NCI-H128 (cell line): Measurements from ENCODE around the gene CCL4L2.
"Not testable (repeated sequence)": the region's sequence is repeated elsewhere in the genome, so short reads cannot be mapped to it uniquely, and the experiment has no call there.

Source experiments
- DNase-seq: peaks from one replicate; lab custom pipeline; 2025; ENCODE audit not compliant: unreplicated experiment; lab: John Stamatoyannopoulos, UW

Gene CCL4L2

GRCh38 chr17:36210439-36211211 lies at the start of gene CCL4L2:
Gene CCL4L2 (plus strand): TSS chr17:36211063.
- DNase-seq: not testable (repeated sequence)

- DNase-seq: not testable (repeated sequence)
These were observed 42.0 kb upstream of the CCL4L2 start for GRCh38 chr17:36168836-36169235.

- DNase-seq: not testable (repeated sequence)
These were observed 34.3 kb upstream of the CCL4L2 start, which contains the start of gene TBC1D3B for GRCh38 chr17:36176536-36176935. Gene TBC1D3B (minus strand): TSS chr17:36176636. CDS start chr17:36175050, 1,586 bp downstream.

GRCh38 chr17:36181446-36182175 lies 29.3 kb upstream of the CCL4L2 start:
- not testable (repeated sequence) for DNase-seq

- no peak for DNase-seq
These were observed 28.5 kb upstream of the CCL4L2 start for GRCh38 chr17:36182176-36183000.

GRCh38 chr17:36183001-36183971 lies 27.6 kb upstream of the CCL4L2 start:
- DNase-seq: no peak

- DNase-seq: no peak
These were observed 26.7 kb upstream of the CCL4L2 start for GRCh38 chr17:36184023-36184765.

DNA sequence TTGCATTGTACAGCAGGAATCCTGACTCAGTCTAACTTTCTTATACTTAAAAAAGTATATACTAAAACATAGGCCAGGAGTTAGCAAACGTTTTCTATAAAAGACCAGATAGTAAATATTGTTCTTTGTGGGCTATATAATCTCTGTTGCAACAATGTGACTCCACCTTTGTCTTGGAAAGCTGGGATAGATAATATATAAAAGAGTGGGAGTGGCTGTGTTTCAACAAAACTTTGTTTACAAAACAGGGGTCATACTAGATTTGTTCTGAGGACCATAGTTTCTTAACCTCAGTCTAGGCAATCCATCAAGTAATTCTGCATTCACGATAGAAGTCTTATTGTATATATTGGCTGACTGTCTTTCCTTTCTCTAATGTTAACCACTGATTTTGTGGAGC lies 25.4 kb upstream of the CCL4L2 start:
- no peak for DNase-seq

- not testable (repeated sequence) for DNase-seq
These were observed 23.8 kb upstream of the CCL4L2 start for GRCh38 chr17:36186810-36187763.

- DNase-seq: not testable (repeated sequence)
These were observed 22.8 kb upstream of the CCL4L2 start for GRCh38 chr17:36187943-36188665.

- no peak for DNase-seq
These were observed 22.0 kb upstream of the CCL4L2 start for GRCh38 chr17:36188891-36189306.

- not testable (repeated sequence) for DNase-seq
These were observed 20.9 kb upstream of the CCL4L2 start for GRCh38 chr17:36189993-36190392.

DNA sequence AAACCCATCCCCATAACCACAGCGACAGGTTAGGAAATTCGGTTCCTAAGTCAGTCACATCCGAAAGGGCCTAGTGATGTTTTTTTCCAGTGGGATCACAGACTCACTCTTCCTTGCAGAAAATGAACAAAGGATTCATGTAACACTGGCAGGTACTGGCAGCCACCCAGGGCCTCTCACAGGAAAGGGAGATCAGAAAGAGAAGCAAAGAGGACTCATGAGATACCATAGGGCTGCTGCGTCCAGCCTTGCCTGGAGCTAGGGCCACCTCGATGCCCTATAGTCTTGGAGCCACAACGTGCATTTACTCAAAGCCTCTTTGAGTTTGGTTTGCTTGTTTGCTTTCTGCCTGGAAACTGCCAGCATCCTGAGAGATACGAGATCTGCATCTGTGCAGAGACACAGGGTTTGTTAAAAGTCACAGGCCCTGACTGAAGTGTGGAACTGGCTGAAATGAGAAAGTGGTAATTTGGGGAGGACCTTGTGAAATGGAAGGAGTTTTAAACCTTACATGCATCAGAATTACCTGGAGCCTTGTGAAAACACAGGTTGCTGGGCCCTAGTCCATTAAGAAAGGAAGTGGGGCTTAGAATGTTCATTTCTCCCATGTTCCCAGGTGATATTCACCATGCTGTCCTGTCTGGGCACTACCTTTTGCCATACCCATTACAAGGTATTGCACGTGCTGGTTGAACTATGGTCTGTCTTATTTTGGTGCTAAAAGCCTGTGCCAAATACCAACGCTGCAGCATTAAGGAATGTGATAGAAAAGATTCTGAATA lies 20.1 kb upstream of the CCL4L2 start:
- not testable (repeated sequence) for DNase-seq

GRCh38 chr17:36193216-36193775 lies 17.6 kb upstream of the CCL4L2 start:
- DNase-seq: no peak

DNA sequence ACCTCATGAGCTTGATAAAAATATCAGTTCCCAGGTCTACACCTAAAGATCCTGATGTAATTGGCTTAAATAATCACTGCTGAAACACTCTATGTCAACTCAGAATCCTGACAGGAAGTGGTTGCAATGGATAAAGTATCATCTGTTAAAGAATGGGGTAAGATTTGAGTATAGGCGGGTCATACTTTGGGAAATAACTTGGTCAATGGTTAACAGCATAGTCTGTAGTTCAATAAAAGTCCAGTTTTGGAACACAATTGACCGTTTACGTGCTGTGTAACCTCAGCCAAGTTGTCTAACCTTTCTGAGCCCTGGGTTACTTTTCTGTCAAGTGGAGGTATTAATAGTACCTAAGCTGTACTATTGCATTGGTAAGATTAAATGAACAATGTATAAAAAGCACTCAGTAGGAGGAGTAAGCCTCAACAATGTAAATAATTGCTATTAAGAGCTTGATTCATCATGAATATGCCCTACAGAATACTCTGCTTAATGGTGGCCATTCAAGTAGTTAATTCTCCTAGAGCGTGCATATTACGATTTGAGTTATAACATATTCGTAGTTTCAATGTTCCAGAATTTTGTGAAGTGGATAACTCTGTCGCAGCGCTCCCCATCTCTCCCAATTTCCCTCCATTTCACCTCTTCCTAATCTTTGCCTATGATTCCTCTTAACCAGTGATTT lies 16.6 kb upstream of the CCL4L2 start:
- DNase-seq: not testable (repeated sequence)
